GM19468 (cell line): ENCODE measurements around the gene RASL11B.

Experiments used
- ATAC-seq: cut with Tn5 transposase; IDR thresholded peaks from one replicate; pipeline ENCODE4 v1.9.1; 2021; ENCODE audit warnings: mild to moderate bottlenecking, moderate library complexity, moderate number of reproducible peaks; ENCODE audit not compliant: unreplicated experiment; ENCODE audit errors: extremely low read depth

RASL11B gene

DNA sequence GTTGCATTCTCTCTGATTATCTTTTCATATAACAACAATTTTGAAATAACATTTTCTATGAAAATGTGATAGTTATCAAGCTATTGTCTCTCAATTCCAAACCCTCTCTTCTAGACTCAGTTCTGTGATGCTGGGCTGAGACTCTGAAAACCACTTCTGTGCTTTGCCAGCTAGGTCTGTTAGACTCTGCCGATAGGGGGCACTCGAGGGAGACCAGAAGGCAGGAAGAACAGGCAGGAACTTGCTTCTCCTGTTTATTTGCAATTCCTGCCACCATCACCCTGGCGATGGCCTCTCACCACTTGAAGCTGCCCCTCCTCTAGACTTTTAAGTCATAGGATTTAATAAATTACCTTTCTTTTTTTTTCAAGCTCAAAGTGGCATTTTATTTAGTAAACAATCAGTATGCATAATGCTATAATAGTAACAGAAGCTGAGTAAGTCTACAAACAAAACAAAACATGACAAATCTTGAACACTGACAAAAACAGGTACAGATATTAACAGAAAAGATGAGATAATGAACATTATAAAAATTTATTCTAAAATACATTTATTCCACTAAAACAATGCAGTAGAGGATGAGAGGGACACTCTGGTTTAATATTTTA, 49.7 kb downstream of the RASL11B start:
- ATAC-seq: no peak

DNA sequence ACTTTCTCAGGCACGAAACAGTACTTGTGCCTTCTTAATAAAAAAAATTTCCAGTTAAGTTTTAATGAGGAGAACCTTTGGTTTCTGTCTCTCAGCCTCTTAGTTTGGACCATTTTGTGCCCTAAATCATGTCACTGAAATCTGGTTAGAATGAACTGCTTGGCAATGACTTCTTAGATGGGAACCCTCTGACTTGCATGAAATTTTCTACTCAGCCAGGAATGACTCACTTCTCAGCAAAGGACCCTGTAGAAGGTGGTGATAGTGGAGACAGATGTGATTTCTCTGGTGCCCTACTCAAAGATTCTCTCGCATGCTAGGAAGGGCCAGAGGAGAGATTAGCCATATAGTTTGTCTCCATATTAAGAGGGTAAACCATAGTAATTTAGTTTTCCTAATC, 50.5 kb downstream of the RASL11B start:
- no peak for ATAC-seq

DNA sequence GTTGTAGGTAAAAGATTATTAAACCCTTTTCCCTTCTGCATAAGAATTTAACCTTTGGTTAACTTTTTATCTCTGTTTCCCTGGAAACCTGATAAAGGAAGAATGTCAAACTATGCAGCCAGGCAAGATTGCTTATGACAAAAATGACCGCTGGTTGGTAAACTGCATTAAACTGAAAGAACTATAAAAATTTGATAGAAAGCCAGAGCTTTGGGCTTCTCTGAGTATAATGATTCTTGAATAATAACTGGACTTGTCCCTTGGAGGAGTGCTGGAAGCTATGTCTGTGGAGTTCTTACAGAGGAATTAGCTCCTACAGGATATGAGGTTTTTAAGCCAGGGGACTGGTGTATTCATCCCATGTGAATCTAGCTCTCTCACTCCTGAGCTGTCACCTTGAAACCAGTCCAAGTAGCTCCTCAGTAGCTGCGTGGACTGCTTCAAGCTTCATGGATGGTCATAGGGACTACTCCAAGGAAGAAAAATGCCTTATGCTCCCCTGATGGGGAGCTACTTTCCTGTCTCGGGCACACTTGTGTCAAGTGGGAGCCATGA, 52.0 kb downstream of the RASL11B start:
- no peak for ATAC-seq

DNA sequence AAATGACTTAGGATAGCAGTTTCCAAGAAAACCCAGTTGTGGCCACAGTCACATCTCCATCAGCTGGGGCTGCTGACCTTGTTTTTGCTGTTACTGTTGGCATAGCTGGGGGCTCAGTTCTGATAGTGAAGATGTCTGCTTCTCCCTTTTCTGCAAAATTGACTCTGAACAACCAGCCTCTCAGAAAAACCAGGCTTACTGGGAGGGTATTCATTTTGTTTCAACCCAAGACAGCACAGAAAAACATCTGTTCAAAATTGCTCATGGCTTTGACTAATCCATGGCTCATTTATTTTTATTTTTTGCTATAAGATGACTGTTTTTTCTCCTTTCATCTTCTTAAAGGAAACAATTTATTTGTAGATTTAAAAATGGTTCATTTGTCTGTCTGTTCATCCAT, 53.1 kb downstream of the RASL11B start:
- no peak for ATAC-seq

GRCh38 chr4:52915730-52916300, 53.7 kb downstream of the RASL11B start:
- no peak for ATAC-seq
